Activated CD8-positive, alpha-beta T cell treated with anti-CD3 and anti-CD28 coated beads, Interleukin-2, amount 10 ng/mL, durations not matched to agents 7 days and 5 days (primary cell): Measurements from ENCODE around the gene TPRG1L. TPM values are rescaled to one million over a fixed set of nuclear protein-coding genes. Genes with fewer than 3 reads are reported as not detected.

ENCODE experiments used
- ATAC-seq: fragments of 150-1000 bp; cut with Tn5 transposase; one replicate; pipeline ENCODE4 v1.10.0; 2021; ENCODE audit warnings: moderate library complexity
- CTCF ChIA-PET: fragments of 350-600 bp; sonication (Branson Sonifier 250); formaldehyde crosslinking; loops from one replicate; lab custom pipeline; 2021; ENCODE audit warnings: antibody characterized with exemption; lab: Charles Lee
- POLR2A ChIA-PET: fragments of 350-600 bp; sonication (Branson Sonifier 250); formaldehyde crosslinking; loops from one replicate; lab custom pipeline; 2021; ENCODE audit warnings: antibody characterized with exemption; lab: Charles Lee
- DNase-seq: peaks from one replicate; pipeline ENCODE4 v3.0.0-alpha.2; 2020
- H3K27ac Mint-ChIP-seq: one replicate; pipeline ENCODE4 v1.8.0; 2021; ENCODE audit warnings: mild to moderate bottlenecking, mixed read lengths
- H3K27me3 Mint-ChIP-seq: one replicate; pipeline ENCODE4 v1.8.0; 2021; ENCODE audit warnings: low read depth, mixed read lengths
- H3K36me3 Mint-ChIP-seq: one replicate; pipeline ENCODE4 v1.8.0; 2021; ENCODE audit warnings: low read depth, mixed read lengths
- H3K4me1 Mint-ChIP-seq: one replicate; pipeline ENCODE4 v1.8.0; 2021; ENCODE audit warnings: low read depth, mixed read lengths
- H3K4me3 Mint-ChIP-seq: one replicate; pipeline ENCODE4 v1.8.0; 2021; ENCODE audit warnings: mild to moderate bottlenecking, mixed read lengths
- H3K9me3 Mint-ChIP-seq: one replicate; pipeline ENCODE4 v1.8.0; 2022; ENCODE audit warnings: mixed read lengths; ENCODE audit not compliant: insufficient read depth
- total RNA-seq, 2 experiments: library from RNA; stranded (reverse); gene quantifications; one replicate each; pipeline ENCODE4 v1.2.3, GENCODE V29; 2021

The TPRG1L gene
- total RNA-seq, 2 experiments from 2014 or later, result 9.9 to 10.0 TPM

DNA sequence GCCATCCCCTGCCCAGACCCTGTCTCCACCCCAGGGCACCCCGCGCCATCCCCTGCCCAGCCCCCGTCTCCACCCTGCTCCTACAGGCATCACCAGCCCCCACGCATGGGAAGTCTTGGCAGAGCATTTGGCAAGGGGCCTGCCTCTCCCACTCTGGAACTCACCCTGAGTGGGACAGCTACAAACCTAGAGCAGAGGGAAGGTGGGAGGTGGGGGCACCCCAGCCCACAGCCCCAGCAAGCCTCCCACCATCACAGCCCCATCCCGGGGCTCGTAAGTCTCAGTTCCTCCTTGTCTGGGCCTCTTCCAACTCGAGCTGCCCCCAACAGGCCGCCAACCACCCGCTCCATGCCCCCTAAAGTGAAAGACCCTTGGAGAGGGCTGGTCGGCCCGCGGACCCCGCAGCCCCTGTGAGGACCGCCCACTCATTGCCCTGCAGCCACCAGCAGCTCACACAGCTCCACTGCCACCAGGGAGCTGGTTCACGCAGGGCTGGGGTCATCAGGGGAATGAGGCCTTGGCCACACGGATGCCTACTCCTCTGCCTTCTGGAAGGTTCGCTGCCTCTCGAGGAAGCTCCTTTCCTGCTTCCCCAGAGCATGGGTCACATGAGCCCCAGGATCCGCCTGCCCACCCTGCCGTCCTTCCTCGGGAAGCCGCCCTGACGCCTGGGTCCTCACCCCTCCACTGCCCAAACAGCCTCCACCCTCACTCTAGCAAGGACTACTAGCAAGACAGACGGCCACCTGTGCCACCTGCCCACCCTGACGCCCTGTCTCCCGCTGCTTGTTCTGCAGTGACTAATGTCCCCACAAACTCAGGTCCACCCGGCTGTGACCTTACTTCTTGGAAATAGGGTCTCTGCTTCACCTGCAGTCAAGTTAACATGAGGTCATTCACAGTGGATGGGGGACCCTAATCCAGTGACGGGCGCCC lies 27.9 kb upstream of the TPRG1L start:
- POLR2A ChIA-PET, result no interaction called here
- Mint-ChIP-seq H3K27ac (peak overlapping the region; percentile 91), H3K36me3 (no peaks in the 10 kb centered on the region), H3K27me3 (no peaks in the 10 kb centered on the region), H3K4me3 (peak overlapping the region; percentile 53), H3K9me3 (no peaks in the 10 kb centered on the region), H3K4me1 (peaks cover 20% of the 10 kb centered on the region)
- ATAC-seq (no peak), DNase-seq (peak; percentile 29)
- CTCF ChIA-PET, result interaction anchor here (1.0 to 1.4 kb wide), 2 partner anchors 22 to 32 kb away, joined by 3 to 4 read pairs; no protein-coding TSS in a partner anchor

DNA sequence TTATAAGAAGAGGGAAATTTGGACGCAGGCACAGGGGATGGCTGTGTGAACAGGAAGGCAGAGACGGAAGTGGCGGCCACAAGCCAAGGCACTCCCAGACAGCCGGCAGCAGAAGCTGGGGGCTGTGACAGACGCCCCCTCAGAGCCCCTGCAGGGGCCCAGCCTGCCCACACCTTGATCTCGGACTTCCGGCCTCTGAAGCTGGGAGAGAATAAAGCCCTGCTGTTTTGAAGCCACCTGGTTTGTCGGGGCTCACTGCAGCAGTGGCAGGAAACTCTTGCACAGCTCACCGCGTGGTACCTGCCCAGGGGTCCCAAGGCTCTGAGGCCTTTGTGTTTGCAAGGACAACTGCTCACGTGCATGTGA lies 27.2 kb upstream of the TPRG1L start:
- peaks cover 20% of the 10 kb centered on the region for H3K4me1 Mint-ChIP-seq
- peak; percentile 52 for DNase-seq
- H3K4me3 Mint-ChIP-seq, result peak overlapping the region; percentile 53
- H3K36me3 Mint-ChIP-seq, result no peaks in the 10 kb centered on the region
- peak overlapping the region; percentile 91 for H3K27ac Mint-ChIP-seq
- ChIA-PET POLR2A (no interaction called here), CTCF (interaction anchor here (1.0 to 1.4 kb wide), 2 partner anchors 21 to 33 kb away, joined by 3 to 4 read pairs; no protein-coding TSS in a partner anchor)
- no peaks in the 10 kb centered on the region for H3K27me3 Mint-ChIP-seq
- no peaks in the 10 kb centered on the region for H3K9me3 Mint-ChIP-seq
- peak; percentile 69 for ATAC-seq

DNA sequence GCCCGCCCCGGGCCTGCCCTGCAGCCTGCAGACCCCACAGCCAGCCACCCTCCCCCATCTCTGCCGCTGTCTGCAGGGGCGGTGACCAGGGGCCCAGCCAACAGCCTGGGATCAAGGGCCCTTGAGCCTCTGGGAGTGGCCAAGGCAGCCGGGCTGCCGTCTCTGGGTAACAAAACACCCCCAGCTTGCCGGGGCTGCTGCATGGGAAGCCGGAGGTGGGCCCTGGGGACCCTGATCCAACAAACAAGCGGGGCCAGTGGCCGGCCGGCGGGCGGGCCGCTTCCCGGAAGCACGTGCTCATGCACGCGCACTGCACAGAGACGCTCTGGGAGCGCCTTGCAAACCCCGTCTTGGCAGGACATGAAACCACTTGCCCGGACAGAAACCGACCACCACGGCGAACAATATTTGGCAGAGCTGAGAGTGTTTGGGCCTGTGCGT lies 26.7 kb upstream of the TPRG1L start:
- DNase-seq (no peak), ATAC-seq (peak; percentile 12)
- H3K4me3 Mint-ChIP-seq, result peak overlapping the region; percentile 53
- peaks cover 20% of the 10 kb centered on the region for H3K4me1 Mint-ChIP-seq
- H3K27me3 Mint-ChIP-seq, result no peaks in the 10 kb centered on the region
- H3K9me3 Mint-ChIP-seq, result no peaks in the 10 kb centered on the region
- CTCF ChIA-PET, result interaction anchor here (1.0 to 1.4 kb wide), 2 partner anchors 21 to 33 kb away, joined by 3 to 4 read pairs; no protein-coding TSS in a partner anchor
- no peaks in the 10 kb centered on the region for H3K36me3 Mint-ChIP-seq
- POLR2A ChIA-PET, result no interaction called here
- H3K27ac Mint-ChIP-seq, result peak overlapping the region; percentile 91

DNA sequence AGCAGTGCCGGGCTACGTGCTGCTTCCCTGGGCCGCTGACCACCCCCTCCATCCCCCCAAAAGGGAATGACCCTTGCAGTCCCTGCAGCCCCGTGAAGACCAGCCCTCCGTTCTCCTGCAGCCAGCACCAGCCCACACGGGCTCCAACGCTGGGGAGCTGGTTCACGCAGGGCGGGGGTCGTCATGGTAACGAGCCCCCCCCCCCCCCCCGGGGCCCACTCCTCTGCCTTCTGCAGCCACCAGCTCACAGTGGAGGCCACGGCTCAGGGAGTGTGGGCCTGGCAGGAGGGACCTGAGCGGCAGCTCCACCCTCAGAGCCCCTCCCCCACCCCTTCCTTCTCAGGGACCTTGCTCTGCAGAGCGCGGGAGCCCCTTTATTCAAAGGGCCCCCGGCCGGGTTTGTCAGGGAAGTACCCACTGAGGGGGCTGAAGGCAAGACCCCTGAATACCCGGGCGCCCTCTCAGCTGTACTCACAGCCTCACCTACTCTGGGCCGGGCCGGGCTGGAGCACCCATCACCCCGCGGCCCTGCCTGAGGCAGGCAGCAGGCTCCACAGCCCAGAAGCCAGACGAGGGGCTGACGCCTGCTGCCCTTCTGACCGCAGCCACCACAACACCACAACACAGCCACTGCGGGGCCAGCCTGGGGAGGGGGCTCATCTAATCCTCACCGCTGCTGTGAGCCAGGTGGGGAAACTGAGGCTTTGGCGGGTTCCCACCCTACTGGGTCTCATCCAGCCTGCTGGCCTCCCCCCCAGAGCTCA lies 26.1 kb upstream of the TPRG1L start:
- H3K4me1 Mint-ChIP-seq, result peaks cover 20% of the 10 kb centered on the region
- ChIA-PET POLR2A (no interaction called here), CTCF (interaction anchor here (1.4 kb wide), 1 partner anchor 34 kb away, joined by 3 read pairs; no protein-coding TSS in a partner anchor)
- peak overlapping the region; percentile 53 for H3K4me3 Mint-ChIP-seq
- no peaks in the 10 kb centered on the region for H3K36me3 Mint-ChIP-seq
- no peak for DNase-seq
- H3K27ac Mint-ChIP-seq, result no peak overlapping the region
- no peaks in the 10 kb centered on the region for H3K27me3 Mint-ChIP-seq
- no peaks in the 10 kb centered on the region for H3K9me3 Mint-ChIP-seq
- no peak for ATAC-seq

DNA sequence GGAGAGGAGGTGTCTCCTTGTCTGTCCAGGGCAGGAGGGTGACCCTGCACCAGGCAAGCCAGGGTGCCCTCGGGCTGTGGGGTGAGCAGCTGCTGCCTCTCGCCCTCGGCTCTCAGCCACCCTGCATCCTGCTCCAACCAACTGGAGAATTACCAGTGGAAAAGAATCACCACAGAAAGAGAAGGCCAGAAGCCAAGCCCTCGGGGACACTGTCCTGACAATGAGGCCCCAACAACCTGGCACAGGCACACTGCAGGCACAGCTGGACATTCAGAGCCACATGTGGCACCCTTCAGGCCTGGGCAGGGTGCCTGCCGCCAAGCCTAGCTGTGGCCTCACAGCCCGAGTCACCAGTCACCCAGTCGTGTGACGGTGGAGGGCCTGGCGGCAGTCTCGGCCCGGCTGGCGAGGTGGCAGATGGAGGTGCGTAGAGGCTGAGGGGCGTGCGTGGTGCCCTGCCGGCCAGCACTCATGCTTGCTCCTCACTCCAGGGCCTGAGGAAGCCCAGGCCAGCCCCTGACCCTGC lies 25.5 kb upstream of the TPRG1L start:
- no peaks in the 10 kb centered on the region for H3K27me3 Mint-ChIP-seq
- peaks cover 20% of the 10 kb centered on the region for H3K4me1 Mint-ChIP-seq
- no peak overlapping the region for H3K27ac Mint-ChIP-seq
- H3K4me3 Mint-ChIP-seq, result no peak overlapping the region
- H3K9me3 Mint-ChIP-seq, result no peaks in the 10 kb centered on the region
- H3K36me3 Mint-ChIP-seq, result no peaks in the 10 kb centered on the region
- no peak for ATAC-seq
- CTCF ChIA-PET, result interaction anchor here (0.9 to 1.4 kb wide), 2 partner anchors 8 to 21 kb away, joined by 3 to 4 read pairs; no protein-coding TSS in a partner anchor
- POLR2A ChIA-PET, result no interaction called here
- no peak for DNase-seq

DNA sequence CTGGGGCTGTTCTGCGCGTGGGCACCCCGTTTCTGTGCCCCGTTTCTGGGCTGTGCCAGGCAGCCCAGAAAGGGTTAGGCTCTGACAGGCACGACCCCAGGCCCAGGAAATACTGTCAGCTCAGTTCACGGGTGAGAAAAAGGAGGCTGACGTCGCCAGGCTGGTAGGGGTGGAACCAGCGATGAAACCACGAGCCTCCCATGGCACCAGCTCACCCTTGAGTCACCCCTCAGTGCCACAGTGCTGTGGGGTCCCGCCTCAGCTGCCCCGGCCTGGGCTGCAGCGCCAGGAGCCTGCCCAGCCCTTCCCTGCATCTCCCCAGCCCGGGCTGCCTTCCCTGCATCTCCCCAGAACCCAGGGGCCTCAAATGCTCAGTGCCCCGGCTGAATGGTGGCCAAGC lies 25.0 kb upstream of the TPRG1L start:
- ATAC-seq (no peak), DNase-seq (no peak)
- no peak overlapping the region for H3K27ac Mint-ChIP-seq
- no peaks in the 10 kb centered on the region for H3K27me3 Mint-ChIP-seq
- H3K9me3 Mint-ChIP-seq, result no peaks in the 10 kb centered on the region
- ChIA-PET POLR2A (no interaction called here), CTCF (interaction anchor here (0.9 to 1.4 kb wide), 2 partner anchors 9 to 21 kb away, joined by 3 to 4 read pairs; no protein-coding TSS in a partner anchor)
- peaks cover 20% of the 10 kb centered on the region for H3K4me1 Mint-ChIP-seq
- H3K4me3 Mint-ChIP-seq, result no peak overlapping the region
- H3K36me3 Mint-ChIP-seq, result no peaks in the 10 kb centered on the region

DNA sequence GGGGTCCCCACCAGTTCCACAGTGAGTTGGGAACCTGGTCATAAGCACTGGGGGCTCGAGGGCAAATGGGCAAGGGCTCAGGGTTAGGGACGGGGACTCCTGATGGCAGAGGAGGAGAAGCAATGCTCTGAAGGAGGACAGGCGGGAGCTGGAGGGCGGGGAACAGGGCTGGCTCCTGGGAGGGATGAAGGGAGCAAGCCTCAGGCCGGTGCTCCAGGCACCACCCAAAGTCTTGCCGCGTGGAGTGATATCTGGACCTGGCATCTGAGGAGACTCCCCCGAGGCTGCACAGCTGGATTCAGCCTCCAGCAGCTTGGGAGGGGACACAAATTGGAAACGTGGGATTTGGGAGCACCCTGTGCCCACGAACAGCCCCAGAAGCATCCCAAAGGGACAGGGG lies 24.5 kb upstream of the TPRG1L start:
- H3K36me3 Mint-ChIP-seq, result no peaks in the 10 kb centered on the region
- H3K4me1 Mint-ChIP-seq, result peaks cover 20% of the 10 kb centered on the region
- H3K9me3 Mint-ChIP-seq, result no peaks in the 10 kb centered on the region
- DNase-seq, result no peak
- POLR2A ChIA-PET, result no interaction called here
- no peaks in the 10 kb centered on the region for H3K27me3 Mint-ChIP-seq
- H3K27ac Mint-ChIP-seq, result no peak overlapping the region
- CTCF ChIA-PET, result interaction anchor here (0.9 to 1.4 kb wide), 2 partner anchors 9 to 20 kb away, joined by 3 to 4 read pairs; no protein-coding TSS in a partner anchor
- no peak overlapping the region for H3K4me3 Mint-ChIP-seq
- no peak for ATAC-seq

DNA sequence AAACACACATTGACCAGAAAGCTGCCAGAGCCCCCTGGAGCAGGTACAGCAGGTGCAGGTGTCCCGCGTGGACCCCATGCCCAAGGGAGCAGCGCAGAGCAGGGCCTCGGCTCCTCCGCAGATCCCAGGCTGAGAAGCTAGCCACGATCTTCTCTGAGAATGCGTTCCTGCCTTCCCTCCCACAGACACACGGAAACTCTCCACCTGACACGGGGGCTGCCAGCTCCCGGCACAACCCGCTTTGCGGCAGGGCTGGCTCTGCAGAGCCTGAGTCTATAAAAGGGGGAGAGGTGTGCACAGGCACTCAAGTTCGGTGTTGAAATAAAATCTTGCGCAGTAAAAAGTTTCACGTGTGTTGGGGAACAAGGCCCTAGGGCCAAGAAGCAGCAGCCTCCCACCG lies 23.1 kb upstream of the TPRG1L start:
- POLR2A ChIA-PET, result no interaction called here
- CTCF ChIA-PET, result no interaction called here
- H3K36me3 Mint-ChIP-seq, result no peaks in the 10 kb centered on the region
- no peaks in the 10 kb centered on the region for H3K9me3 Mint-ChIP-seq
- H3K27ac Mint-ChIP-seq, result no peak overlapping the region
- ATAC-seq, result no peak
- no peaks in the 10 kb centered on the region for H3K27me3 Mint-ChIP-seq
- H3K4me1 Mint-ChIP-seq, result peaks cover 20% of the 10 kb centered on the region
- DNase-seq, result no peak
- H3K4me3 Mint-ChIP-seq, result no peak overlapping the region

DNA sequence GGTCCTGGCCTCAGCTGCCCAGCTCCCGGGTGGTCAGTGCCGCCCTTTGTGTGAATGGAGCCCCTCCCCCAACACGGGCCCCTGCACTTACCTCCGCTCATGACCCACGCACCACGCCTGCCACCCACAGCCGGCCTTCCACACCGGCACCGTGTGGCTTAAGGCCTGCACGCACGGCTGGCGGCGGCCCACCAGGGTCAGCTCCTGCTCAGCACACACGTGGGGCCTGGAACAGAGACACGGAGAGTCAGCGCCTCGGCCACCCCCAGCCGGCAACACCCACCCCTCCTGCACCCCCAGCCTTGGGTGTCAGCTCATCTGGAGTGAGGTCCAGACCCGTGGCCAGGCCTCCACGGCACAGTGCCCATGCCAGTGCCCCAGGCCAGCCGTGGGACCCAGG lies 22.4 kb upstream of the TPRG1L start:
- no peaks in the 10 kb centered on the region for H3K36me3 Mint-ChIP-seq
- ATAC-seq (no peak), DNase-seq (no peak)
- H3K27me3 Mint-ChIP-seq, result no peaks in the 10 kb centered on the region
- H3K4me3 Mint-ChIP-seq, result no peak overlapping the region
- POLR2A ChIA-PET, result no interaction called here
- H3K4me1 Mint-ChIP-seq, result peaks cover 14% of the 10 kb centered on the region
- no peaks in the 10 kb centered on the region for H3K9me3 Mint-ChIP-seq
- CTCF ChIA-PET, result no interaction called here
- no peak overlapping the region for H3K27ac Mint-ChIP-seq

DNA sequence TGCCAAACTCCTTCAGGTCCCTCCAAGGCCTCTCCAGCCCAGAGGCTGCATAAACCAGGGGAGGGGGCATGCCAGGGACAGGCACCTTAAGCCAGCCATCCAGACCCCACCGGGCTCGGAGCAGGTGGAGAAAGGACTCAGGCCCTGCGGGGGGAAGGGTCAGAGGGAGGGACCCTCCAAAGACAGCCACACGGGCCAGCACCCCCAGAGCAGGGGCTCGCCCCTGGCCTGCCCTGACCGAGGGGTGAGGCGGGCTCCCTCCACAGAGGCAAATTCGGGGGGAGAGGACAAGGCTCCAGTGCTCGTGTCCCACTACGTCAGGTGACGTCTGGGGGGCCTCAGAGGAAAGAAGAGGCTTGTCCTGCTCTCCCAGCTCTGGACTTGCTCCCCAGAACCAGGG lies 21.7 kb upstream of the TPRG1L start:
- Mint-ChIP-seq H3K4me1 (peaks cover 6% of the 10 kb centered on the region), H3K9me3 (no peaks in the 10 kb centered on the region), H3K27ac (no peak overlapping the region), H3K27me3 (no peaks in the 10 kb centered on the region), H3K36me3 (no peaks in the 10 kb centered on the region), H3K4me3 (no peak overlapping the region)
- ATAC-seq, result no peak
- DNase-seq, result no peak
- ChIA-PET CTCF (no interaction called here), POLR2A (no interaction called here)

DNA sequence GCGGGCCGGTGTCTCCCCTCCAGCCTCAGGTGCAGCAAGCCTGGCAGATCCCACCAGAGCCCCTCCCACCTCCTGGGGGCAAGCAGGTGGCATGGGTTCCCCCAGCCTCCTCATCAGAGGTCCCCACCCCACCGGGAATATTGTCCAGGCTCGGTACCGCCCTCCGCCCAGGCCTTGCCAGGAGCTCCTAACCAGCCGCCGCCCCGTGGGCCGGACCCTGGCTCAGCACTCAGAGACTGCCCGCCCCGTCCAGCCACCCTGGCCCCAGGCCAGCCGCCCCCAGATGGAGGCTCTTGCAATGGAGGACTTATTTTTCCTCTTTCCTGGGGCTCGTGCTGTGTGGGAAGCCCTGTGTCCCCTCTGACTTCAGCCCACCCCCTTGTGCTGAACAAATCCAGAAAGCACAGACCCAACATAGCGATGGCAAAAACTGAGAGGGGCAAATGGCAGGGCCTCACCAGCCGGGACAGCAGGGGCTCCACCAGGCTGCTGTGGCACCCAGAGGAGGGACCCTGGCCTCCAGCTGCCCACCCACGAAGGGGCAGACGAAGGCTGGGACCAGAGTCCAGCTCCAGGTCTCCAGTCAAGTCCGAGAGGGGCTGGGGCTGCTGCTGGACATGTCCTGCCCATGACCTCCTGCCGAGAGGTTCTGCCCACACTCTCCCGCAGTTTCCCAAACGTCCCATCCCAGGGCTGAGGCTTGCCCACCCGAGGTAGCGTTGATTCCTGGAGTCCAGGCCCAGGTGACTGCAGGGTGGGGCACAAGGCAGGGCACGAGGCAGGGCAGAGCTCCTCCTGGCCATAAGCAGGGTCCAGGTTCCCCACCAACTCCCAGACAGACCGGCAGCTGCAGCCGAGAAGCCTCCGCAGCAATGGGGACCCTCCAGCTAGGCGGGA lies 21.0 kb upstream of the TPRG1L start:
- no peaks in the 10 kb centered on the region for H3K27me3 Mint-ChIP-seq
- POLR2A ChIA-PET, result no interaction called here
- ATAC-seq (no peak), DNase-seq (no peak)
- no peaks in the 10 kb centered on the region for H3K9me3 Mint-ChIP-seq
- H3K4me1 Mint-ChIP-seq, result peaks cover 1% of the 10 kb centered on the region
- CTCF ChIA-PET, result interaction anchor here (1.1 to 1.4 kb wide), 2 partner anchors 12 to 15 kb away, joined by 3 to 6 read pairs; no protein-coding TSS in a partner anchor
- H3K27ac Mint-ChIP-seq, result no peak overlapping the region
- H3K36me3 Mint-ChIP-seq, result no peaks in the 10 kb centered on the region
- H3K4me3 Mint-ChIP-seq, result no peak overlapping the region
